Posterior cingulate gyrus (tissue), 11 donors: ENCODE measurements around the gene TMEM266.

ENCODE experiments used
- DNase-seq, 10 donors: peaks; one replicate each; pipeline versions ENCODE4 v3.0.0 to v3.0.0-alpha.2; 2020 to 2021; ENCODE audit warnings: mixed read lengths in 3 of 10
- intact Hi-C: fragments of 100-400 bp; cut with DNase I; formaldehyde crosslinking; loops from one replicate; pipeline ENCODE4 v1.15.1; 2023

The TMEM266 gene

DNA sequence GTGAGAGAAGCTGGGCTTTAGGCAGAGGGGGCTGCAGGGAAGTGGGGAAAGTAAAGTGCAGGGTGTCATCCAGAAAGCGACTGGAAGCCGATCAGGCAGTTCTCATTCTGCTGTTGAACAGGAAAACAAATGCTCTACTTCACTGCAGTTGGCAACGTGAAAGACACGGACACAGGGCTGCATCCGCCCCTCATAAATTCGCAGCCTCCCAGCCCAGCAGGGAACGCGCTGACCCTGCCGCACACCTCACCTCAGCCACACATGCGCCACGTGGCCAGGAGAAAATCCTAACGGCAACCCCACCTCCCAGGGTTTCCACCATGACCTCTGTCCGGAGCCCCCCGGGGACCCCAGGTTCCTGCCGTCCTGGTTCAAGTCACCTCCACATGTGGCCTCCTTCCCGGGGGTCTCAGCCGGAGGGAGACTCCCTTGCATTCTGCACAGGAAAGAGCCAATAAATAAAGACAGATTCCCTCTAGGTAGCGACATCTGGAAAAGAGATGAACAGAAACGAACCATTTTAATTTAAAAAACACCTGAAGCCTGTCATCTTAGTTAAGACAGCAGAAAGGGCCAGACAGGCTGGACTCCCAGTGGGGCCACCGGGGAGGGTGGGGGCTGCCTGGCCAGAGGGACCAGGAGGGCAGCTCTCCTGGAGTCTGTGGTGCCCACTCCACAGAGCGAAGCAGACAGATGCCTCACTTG is 118.7 kb downstream of the TMEM266 start:
- intact Hi-C loops = no loop called here
- no peak for DNase-seq

DNA sequence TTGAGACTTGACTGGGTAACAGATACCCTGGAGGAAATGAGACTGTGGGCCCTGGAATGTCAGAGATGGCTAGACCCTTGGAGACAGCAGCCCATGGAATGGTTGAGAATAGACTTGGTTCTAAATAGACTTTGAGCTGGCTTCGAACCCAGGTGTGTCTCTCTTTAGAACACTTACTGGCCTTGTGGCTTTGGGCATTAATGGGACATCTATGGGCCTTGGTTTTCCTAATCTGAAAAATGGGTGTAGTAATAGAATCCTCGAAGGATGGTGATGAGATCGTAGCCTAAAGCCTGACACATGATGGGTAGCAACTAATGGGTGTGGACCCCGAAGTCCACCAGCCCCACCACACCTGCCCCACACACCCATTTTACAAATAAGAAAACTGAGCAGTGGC is 119.2 kb downstream of the TMEM266 start:
- intact Hi-C loops = no loop called here
- DNase-seq = no peak

DNA sequence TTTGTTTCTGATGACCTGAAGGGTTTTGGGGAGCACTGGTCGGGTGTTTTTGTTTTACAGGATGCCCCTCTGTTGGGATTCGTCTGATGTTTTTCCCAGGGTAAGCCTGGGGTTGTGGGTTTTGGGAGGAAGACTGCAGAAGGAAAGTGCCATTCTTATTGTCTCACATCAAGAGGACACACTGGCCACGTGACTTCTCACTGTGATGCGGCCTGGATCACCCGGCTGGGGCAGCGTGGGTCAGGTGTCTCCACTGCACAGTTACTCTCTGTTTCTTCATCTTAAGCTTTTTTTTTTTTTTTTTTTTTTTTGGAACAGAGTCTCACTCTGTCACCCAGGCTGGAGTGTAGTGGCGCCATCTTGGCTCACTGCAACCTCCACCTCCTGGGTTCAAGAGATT is 120.5 kb downstream of the TMEM266 start:
- intact Hi-C loops = no loop called here
- no peak for DNase-seq

DNA sequence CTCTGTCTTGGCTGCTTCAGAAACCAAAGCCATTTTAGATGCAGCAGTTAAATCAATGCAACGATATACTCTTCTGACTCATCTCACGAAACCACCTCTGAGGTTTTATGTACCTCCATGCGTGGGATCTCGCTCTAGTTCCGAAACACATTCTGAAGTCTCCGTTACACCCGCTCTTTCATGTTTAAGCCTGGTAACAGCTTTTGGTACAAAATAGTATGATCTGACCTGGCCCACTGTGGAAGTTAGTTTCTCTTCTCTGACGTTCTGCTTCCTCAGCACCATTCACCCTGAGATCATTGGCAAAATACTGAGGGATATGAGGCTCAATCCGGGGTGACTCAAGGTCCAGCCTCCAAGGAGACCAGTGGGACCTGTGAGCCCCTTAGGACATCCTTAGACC is 121.9 kb downstream of the TMEM266 start:
- intact Hi-C loops = no loop called here
- DNase-seq = no peak

DNA sequence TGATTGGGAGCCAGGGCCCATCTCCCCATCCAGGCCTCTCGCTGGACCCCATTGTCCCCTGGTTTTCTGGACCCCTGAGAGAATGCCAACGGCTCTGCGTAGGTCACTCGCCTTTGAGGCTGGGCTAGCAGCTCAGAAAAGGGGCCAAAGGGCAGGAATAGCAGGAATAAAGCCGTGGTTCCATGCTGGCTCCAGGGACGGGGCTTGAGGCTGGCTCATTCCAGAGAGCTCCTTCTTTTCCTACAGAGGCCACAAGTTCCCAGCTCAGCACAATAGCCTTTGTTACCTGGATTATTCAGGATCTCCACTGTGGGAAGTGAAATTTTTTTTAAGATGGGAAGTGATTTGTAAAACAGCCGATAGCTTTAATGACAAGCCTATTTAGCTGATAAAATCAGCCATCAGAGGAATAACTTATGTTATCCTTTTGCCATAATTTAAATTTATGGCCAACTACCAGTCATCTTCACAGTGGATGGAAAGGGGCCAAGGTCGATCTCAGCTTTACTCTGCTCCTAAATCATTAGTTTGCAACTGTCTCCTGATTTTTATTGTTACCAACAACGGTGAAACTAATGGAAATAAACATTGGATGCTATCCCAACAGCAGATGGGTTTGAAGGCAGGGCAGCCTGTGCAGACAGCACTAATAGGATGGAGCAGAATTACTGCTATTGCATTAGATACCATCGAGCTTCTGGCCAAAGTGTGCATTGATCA is 124.3 kb downstream of the TMEM266 start:
- DNase-seq = no peak
- intact Hi-C loops = no loop called here

DNA sequence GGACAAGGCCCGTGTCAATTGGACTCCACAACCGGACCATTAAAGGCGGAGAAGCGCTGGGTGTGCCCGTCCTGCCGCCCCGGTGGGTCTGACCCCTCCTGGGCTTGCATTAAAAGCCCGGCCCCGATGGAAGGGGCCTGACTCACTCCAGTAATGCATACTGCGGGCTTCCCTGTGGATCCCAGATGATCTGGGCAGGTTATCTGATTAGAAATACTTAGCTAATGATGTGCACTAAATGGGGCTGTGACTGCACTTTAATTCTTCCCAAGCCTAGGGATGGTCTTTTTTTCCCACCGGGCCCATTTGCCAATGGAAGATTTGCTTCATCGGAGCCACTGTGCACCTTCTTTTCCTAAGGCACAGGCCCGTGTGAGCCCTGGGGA is 124.9 kb downstream of the TMEM266 start:
- intact Hi-C loops = no loop called here
- no peak for DNase-seq

DNA sequence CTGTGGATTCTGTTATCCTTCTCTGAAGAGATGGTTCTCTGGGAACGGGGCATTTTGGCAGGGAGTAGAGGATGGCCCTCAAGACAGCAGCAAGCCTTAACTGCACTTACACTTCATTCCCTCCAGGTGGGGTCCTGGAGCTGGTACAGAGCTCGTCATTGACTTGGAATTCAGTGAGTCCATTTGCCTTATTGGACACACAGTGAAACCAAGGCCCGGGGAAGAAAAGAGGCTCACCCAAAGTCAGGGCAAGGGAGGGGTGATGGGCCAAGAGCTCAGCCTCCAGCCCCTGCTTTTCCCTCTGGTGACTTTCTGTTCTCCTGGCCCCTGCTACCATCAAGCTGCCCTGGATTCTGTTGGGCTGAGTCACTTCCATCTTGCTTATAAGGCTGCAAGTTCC is 125.9 kb downstream of the TMEM266 start:
- intact Hi-C loops = no loop called here
- DNase-seq = no peak

DNA sequence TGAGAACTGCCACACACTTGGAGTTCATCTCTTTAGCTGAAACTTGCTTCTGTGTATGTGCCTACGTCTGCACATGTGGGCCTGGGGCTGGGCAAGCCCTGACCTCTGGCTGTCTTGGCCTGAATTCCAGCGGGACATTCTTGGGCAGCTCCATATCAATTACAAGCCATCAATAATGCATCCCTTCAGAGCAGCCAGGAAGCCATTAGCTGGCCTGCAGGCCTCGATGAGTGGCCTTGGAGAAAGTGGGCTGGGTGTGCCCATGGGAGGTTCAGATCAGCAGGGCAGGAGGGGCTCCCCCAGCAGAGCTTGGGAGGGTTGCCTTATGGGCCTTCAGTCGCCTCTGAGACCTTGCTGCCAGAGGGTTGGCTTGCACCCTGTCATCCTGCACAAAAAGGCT is 127.4 kb downstream of the TMEM266 start:
- DNase-seq = peak in 2 of 10 donors; percentile 11 to 27
- intact Hi-C loops = no loop called here

DNA sequence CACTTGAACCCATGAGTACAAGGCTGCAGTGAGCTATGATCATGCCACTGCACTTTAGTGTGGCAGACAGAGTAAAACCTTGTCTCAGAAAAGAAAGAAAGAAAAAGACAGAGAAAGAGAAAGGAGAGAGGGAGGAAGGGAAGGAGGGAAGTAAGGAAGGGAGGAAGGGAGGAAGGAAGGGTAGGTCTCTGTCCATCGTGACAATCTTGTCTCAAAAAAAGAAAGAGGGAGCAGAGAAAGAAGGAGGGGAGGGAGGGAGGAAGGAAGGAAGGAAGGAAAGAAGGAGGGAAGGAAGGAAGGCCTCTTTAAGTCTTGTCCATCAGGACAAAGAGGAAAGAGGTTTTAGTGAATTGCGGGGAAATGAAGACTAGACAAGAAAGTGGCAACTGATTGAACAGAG is 129.3 kb downstream of the TMEM266 start:
- intact Hi-C loops = no loop called here
- DNase-seq = no peak

DNA sequence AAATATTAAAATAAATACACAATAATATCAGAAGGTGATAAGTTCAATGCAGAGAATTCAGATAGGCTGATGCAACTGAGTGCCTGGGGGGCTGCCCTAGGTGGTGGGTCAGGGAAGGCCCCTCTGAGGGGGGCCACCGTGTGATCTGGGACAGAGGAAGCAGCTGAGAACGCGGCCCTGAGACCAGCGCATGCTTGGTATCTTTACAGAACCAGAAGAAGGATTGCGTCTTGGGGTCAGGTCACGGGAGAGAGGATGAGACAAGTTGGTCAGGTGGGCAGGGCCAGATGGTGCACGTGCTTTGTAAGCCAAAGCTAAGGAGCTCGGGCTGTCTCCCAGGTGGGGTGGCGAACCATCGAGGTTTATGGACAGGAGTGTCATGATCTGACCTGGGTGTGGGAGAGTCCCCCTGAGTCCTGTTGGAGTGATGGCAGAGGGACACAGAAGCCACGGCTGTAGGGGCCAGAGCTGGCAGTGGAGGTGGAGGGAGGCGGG is 130.3 kb downstream of the TMEM266 start:
- peak in 1 of 10 donors; percentile 65 for DNase-seq
- intact Hi-C loops = loop anchor here (5.0 to 10.0 kb wide), 3 partner anchors 142 to 685 kb away; no protein-coding TSS in a partner anchor

DNA sequence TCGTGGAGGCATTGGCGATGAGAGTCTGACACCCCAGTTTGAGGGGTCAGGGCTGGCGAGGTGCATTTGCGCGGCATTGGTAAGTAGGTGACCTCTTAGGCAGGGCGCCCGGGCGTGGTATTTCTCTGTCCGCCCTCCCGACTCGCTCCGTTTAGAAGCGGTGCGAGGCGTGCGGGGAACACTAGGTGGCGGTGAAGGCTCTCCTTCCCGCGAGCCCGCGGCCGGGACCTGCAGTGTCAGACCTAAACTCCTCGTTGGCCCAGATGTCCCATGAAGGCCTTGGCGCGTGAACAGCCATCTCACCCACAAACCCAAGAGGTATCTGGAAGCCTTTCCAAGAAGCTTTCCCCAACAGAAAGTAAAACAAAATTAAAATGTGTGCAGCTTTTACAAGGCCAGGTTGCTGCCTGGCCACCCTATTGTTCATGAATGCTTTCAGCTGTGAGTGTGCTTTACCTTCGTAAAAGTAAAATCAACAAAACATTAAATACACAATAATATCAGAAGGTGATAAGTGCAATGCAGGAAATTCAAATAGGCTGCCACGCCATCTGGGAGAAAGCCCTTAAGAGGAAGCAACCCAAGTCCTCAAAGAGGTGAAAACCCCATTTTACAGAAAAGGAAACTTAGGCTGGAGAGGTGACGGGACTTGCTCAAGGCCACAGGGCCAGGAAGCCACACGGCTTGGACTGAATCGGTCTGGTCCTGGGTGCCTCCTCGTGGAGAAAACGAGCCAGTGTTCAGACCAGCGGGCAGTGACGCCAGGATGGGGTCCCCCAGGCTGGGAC is 131.2 kb downstream of the TMEM266 start:
- peak; percentile 61 to 97 (median 82) for DNase-seq
- intact Hi-C loops = loop anchor here (5.0 to 10.0 kb wide), 3 partner anchors 141 to 684 kb away; no protein-coding TSS in a partner anchor

DNA sequence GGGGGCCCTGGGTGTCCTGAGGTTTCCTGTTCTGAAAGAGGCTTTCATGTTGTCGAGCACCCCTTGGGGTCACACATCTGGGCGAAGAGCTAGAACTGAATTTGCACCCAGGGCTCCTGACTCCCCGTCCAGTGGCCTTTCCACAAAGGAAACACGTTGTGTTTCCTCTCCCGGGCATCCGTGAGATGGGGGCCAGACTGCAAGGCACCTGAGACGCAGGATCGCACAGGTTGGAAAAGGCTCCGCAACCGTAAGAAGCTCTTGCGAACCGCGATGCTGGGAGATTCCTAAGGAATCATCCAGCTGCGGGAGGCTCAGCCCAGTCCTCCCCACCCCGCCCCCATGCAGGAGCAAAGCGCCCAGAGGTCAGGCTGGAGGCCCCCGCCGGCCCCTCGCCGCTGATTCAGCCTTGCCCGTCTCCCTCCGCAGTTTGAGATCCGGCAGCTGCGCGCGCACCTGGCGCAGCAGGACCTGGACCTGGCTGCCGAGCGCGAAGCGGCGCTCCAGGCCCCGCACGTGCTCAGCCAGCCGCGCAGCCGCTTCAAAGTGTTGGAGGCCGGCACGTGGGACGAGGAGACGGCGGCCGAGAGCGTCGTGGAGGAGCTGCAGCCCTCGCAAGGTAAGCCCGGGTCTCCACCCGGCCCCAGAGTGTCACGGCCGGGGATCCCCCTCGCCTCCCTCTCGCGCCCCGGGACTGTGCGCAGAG is 131.9 kb downstream of the TMEM266 start:
- intact Hi-C loops = loop anchor here (5.0 to 10.0 kb wide), 3 partner anchors 141 to 683 kb away; no protein-coding TSS in a partner anchor
- DNase-seq = peak in 2 of 10 donors; percentile 73 to 79

DNA sequence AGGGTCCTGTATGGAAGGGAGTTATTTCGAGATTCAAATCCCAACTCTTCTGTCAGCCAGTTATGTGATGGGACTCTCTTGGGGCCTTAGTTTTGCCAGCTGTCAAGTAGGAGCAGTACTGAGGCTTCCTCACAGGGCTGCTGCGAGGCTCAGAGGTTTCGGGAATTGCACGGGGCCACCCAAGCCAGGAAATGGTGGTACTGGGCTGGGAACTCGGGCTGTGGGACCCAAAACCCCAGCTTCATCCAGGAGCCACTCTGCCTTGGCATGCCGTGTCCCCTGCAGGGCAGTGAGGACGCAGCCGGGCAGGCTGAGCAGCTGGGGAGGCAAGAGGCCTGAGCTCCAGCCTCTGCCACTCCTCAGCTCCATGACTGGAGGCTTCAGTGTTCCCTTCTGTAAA is 132.9 kb downstream of the TMEM266 start:
- DNase-seq = peak in 2 of 10 donors; percentile 57 to 62
- intact Hi-C loops = loop anchor here (5.0 to 10.0 kb wide), 3 partner anchors 140 to 682 kb away; no protein-coding TSS in a partner anchor

DNA sequence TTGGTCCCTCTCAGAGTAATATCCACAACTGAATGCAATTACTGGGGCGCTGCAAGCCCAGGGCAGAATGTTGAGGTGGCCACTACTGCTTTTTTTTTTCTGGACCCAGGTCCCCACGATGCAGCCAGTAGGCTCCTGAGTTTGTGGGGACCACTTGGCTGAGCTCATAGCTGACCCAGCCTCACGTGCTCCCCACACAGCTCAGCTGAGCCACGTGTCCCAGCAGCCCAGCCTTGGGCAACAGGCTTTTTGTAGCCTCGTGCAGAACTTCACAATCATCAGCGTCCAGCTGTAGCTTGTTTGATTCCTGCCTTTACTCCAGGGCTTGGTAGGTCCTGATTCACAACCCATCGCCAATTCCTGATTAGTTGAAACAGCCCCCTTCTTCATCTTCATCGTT is 134.1 kb downstream of the TMEM266 start:
- DNase-seq = peak in 2 of 10 donors; percentile 13 to 66
- intact Hi-C loops = loop anchor here (5.0 to 10.0 kb wide), 3 partner anchors 138 to 681 kb away; no protein-coding TSS in a partner anchor

DNA sequence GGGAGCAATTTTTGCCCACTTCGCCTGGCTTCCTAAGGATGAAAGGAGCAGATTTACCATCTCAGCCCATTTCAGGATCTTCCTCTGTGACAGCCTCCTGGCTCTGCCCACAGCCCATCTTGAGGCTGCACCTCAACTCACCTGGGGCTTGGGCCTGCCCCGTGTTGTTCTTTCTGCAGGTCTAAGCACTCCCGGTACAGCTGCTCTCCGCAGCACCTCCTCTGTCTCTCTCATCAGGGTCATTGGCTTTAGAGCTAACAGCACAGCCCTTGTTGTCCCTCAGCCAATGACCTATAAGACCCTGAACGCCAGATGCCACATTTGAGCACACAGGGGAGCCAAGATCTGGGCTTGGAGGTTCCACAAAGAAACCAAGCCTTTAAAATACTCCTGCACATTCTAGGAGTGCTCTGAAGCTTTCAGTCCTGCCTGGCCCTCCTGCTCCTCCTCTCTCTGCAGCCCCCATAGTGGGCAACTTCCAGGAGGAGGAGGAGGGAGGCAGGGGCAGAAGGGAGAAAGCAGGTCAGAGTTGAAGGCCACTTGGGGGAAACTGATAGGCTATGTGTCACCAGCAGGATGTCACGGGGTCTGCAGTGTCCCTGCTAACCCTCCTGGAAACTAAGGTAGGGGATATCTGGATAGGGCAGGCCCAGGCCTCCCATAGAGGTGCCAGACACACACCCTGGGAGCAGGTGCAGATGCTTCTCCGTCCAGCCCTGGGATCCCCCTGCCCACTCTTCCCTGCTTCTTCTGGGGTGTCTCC is 135.9 kb downstream of the TMEM266 start:
- peak in 2 of 10 donors; percentile 61 to 65 for DNase-seq
- intact Hi-C loops = loop anchor here (10.0 kb wide), 2 partner anchors 649 to 679 kb away; no protein-coding TSS in a partner anchor

DNA sequence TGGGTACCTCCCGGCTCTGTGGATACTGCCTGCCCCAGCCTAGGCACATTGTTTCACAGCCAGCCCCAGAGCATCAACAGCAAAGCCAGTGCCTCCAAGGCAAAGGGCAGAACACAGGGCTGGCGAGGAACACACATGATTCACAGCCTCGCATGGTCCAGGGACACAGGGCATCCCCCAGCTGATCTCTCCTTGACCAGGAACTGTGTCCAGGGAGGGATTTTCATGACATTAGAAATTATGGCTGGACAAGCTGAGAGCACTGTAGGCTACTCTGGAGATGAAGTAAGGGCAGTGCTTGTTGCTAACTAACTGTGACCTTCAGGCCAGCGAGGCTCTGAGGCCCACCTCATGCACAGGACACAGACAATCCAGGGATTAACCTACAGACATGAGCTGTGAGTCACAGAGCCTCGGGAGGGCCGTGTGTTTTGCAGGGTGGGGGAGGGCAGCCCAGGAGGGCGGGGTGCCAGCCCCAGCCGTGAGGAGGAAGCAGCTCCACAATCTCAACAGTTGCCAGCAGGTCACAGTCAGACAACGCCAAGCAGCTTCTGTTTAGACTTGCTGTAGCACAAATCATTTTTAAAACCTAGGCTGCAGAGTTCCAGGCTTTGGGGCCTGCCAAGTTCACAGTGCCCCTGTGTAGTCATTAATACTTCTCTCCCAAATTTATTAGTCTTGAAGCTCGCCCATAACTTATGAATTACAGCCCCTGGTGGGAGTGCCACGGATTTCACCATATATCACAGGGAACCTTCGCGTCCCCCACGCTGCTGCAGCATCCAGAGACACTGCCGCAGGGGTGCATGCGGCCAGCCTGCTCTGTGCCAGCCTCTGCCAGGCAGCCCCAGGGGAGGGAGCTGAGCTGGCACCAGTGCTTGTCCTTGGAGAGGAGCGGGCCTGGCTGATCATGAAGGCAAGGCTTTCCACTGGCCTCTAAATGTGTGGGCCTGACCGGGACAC is 136.8 kb downstream of the TMEM266 start:
- intact Hi-C loops = loop anchor here (10.0 kb wide), 2 partner anchors 648 to 678 kb away; no protein-coding TSS in a partner anchor
- peak; percentile 39 to 96 (median 62) for DNase-seq

DNA sequence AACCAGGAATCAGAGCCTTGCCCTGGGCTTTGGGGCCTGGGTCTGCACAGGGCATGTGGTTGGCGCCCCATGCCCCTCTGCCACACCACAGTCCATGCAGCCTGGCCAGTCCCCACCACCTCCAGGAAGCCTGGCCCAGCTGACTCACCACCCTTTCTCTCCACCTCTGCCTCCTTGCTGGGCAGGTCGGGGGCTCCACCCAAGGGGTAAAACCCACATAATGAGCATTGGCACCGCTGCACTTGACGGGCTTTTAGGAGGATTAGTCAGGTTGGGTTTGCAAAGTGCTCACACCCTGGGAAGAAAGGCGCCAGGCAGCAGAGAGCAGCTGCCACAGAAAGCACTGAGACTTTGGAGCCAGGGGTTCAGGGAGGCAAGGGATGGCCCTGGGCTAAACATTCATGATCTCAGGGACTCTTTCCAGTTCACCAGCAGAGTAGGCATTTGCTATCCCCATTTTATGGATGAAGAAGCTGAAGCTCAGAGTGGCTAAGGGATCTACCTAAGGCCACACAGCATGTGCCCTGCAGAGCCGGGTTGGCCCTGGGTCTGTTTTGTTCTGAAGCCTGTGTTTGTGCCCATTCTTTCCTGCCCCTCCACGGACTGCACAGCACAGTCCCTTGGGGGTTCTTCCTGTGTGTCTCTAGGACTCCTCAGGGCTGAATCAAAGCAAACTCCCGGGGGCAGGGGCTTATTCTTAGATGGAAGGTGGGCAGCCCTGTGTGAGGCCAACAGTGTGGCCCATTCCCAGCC is 138.1 kb downstream of the TMEM266 start:
- peak in 2 of 10 donors; percentile 72 to 75 for DNase-seq
- intact Hi-C loops = loop anchor here (10.0 kb wide), 2 partner anchors 647 to 677 kb away; no protein-coding TSS in a partner anchor
